Chondrocyte (in vitro differentiated cells): ENCODE results near the gene STK32B. TPM values are rescaled to one million over a fixed set of nuclear protein-coding genes. Genes with fewer than 3 reads are reported as not detected.
"Not testable (repeated sequence)": the region's sequence is repeated elsewhere in the genome, so short reads cannot be mapped to it uniquely, and the experiment has no call there.

Source experiments
- DNase-seq: peaks from one replicate; pipeline ENCODE4 v3.0.0; 2021; ENCODE audit warnings: mixed read lengths, low spot score
- H3K27ac Mint-ChIP-seq: one replicate; pipeline ENCODE4 v1.8.0; 2021; ENCODE audit warnings: mild to moderate bottlenecking, moderate library complexity, mixed read lengths; ENCODE audit not compliant: unreplicated experiment
- H3K27me3 Mint-ChIP-seq: 2 replicates; pipeline ENCODE4 v1.8.0; 2021; ENCODE audit warnings: low read depth, mixed read lengths
- H3K36me3 Mint-ChIP-seq: 2 replicates; pipeline ENCODE4 v1.8.0; 2021; ENCODE audit warnings: low read depth, mixed read lengths
- H3K4me1 Mint-ChIP-seq: 2 replicates; pipeline ENCODE4 v1.8.0; 2021; ENCODE audit warnings: low read depth, mild to moderate bottlenecking, mixed read lengths
- H3K4me3 Mint-ChIP-seq: one replicate; pipeline ENCODE4 v1.8.0; 2021; ENCODE audit warnings: mild to moderate bottlenecking, moderate library complexity, mixed read lengths; ENCODE audit not compliant: unreplicated experiment
- H3K9me3 Mint-ChIP-seq: 2 replicates; pipeline ENCODE4 v1.8.0; 2021; ENCODE audit warnings: low read depth, mixed read lengths
- total RNA-seq: library from RNA; stranded (reverse); gene quantifications from 3 replicates; pipeline ENCODE4 v1.2.1, GENCODE V29; 2021
- TF ChIP-seq, protein P1 (sequence below): fragments of 200-600 bp; sonication (generic); IDR thresholded peaks from 2 replicates; pipeline ENCODE4 v1.5.0; 2021; ENCODE audit warnings: antibody characterized with exemption, mild to moderate bottlenecking, moderate library complexity

Gene STK32B
- total RNA-seq, 1 donor from 2014 or later = 14.2 TPM

DNA sequence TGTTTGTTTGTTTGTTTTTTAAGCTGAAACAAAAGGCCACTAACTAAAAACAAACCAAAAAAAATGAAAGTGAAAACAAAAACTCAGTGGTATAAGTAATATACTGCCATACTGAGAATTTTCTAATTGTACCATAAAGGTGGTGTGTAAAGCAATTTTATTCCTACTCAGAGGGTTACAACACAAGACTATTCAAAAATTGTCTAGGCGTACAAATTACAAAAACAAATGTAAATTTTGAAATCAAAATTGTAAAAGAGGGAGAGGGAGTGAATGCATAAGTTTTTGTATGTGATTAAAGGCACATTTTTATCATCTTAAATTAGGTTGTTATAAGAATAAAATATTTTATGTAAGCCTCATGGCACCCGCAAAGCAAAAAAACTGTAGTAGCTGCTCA, 232.6 kb downstream of the STK32B start:
- no peaks in the 10 kb centered on the region for H3K27me3 Mint-ChIP-seq
- no peaks in the 10 kb centered on the region for H3K36me3 Mint-ChIP-seq
- TF ChIP-seq, protein P1, sequence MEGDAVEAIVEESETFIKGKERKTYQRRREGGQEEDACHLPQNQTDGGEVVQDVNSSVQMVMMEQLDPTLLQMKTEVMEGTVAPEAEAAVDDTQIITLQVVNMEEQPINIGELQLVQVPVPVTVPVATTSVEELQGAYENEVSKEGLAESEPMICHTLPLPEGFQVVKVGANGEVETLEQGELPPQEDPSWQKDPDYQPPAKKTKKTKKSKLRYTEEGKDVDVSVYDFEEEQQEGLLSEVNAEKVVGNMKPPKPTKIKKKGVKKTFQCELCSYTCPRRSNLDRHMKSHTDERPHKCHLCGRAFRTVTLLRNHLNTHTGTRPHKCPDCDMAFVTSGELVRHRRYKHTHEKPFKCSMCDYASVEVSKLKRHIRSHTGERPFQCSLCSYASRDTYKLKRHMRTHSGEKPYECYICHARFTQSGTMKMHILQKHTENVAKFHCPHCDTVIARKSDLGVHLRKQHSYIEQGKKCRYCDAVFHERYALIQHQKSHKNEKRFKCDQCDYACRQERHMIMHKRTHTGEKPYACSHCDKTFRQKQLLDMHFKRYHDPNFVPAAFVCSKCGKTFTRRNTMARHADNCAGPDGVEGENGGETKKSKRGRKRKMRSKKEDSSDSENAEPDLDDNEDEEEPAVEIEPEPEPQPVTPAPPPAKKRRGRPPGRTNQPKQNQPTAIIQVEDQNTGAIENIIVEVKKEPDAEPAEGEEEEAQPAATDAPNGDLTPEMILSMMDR = no peak
- no peak overlapping the region for H3K27ac Mint-ChIP-seq
- no peaks in the 10 kb centered on the region for H3K9me3 Mint-ChIP-seq
- no peak overlapping the region for H3K4me3 Mint-ChIP-seq
- H3K4me1 Mint-ChIP-seq = no peaks in the 10 kb centered on the region
- no peak for DNase-seq

- H3K27ac Mint-ChIP-seq = no peak overlapping the region
- no peak overlapping the region for H3K4me3 Mint-ChIP-seq
- no peaks in the 10 kb centered on the region for H3K27me3 Mint-ChIP-seq
- no peaks in the 10 kb centered on the region for H3K4me1 Mint-ChIP-seq
- no peak for DNase-seq
- TF ChIP-seq, protein P1 = no peak
- H3K9me3 Mint-ChIP-seq = no peaks in the 10 kb centered on the region
- H3K36me3 Mint-ChIP-seq = no peaks in the 10 kb centered on the region
Observed at GRCh38 chr4:5284517-5284916, 233.2 kb downstream of the STK32B start.

- no peaks in the 10 kb centered on the region for H3K27me3 Mint-ChIP-seq
- peaks cover 12% of the 10 kb centered on the region for H3K9me3 Mint-ChIP-seq
- H3K36me3 Mint-ChIP-seq = no peaks in the 10 kb centered on the region
- no peak overlapping the region for H3K27ac Mint-ChIP-seq
- TF ChIP-seq, protein P1 = no peak
- H3K4me3 Mint-ChIP-seq = no peak overlapping the region
- DNase-seq = no peak
- peaks cover 9% of the 10 kb centered on the region for H3K4me1 Mint-ChIP-seq
Observed at GRCh38 chr4:5292101-5292500, 240.8 kb downstream of the STK32B start.

- not testable (repeated sequence) for DNase-seq, H3K36me3 Mint-ChIP-seq, H3K27ac Mint-ChIP-seq, H3K27me3 Mint-ChIP-seq, H3K4me3 Mint-ChIP-seq
- peaks cover 15% of the 10 kb centered on the region for H3K4me1 Mint-ChIP-seq
- H3K9me3 Mint-ChIP-seq = peaks cover 22% of the 10 kb centered on the region
Observed at GRCh38 chr4:5298000-5298787, 246.9 kb downstream of the STK32B start.

DNA sequence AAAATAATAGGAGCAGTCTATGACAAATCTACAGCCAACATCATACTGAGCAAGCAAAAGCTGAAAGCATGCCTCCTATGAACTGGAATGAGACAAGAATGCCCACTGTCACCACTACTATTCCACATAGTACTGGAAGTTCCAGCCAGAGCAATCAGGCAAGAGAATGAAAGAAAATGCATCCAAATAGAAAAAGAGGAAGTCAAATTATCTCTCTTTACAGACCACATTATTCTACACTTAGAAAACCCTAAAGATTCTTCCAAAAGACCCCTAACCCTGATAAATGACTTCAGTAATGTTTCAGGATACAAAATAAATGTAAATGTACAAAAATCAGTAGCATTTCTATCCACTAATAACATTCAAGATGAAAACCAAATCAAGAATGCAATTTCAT, 249.0 kb downstream of the STK32B start:
- no peak for DNase-seq
- Mint-ChIP-seq H3K4me1 (peaks cover 15% of the 10 kb centered on the region), H3K27me3 (no peaks in the 10 kb centered on the region), H3K4me3 (no peak overlapping the region), H3K27ac (no peak overlapping the region), H3K9me3 (peaks cover 11% of the 10 kb centered on the region), H3K36me3 (peaks cover 9% of the 10 kb centered on the region)
- TF ChIP-seq, protein P1 = no peak

- Mint-ChIP-seq H3K27ac (no peak overlapping the region), H3K27me3 (no peaks in the 10 kb centered on the region), H3K4me1 (no peaks in the 10 kb centered on the region), H3K9me3 (peaks cover 20% of the 10 kb centered on the region), H3K36me3 (peaks cover 2% of the 10 kb centered on the region), H3K4me3 (no peak overlapping the region)
- TF ChIP-seq, protein P1 = no peak
- DNase-seq = no peak
Observed at GRCh38 chr4:5307928-5308327, 256.6 kb downstream of the STK32B start.
